HFFc6 (cell line): ENCODE measurements around the gene KCNMA1. TPM values are rescaled to one million over a fixed set of nuclear protein-coding genes. Genes with fewer than 3 reads are reported as not detected.
A peak's percentile ranks its signal among the peaks of the same experiment; 100 is the strongest.
"Not testable (repeated sequence)": the region's sequence is repeated elsewhere in the genome, so short reads cannot be mapped to it uniquely, and the experiment has no call there.

ENCODE experiments used
- DNase-seq: peaks from one replicate; pipeline ENCODE4 v3.0.0-alpha.2; 2018
- H3K27ac Mint-ChIP-seq: 2 replicates; pipeline ENCODE4 v1.8.0; 2020; ENCODE audit warnings: mild to moderate bottlenecking, mixed read lengths
- H3K27me3 Mint-ChIP-seq: 2 replicates; pipeline ENCODE4 v1.8.0; 2021; ENCODE audit warnings: mild to moderate bottlenecking, moderate library complexity, mixed read lengths; ENCODE audit not compliant: insufficient read depth
- H3K36me3 Mint-ChIP-seq: 2 replicates; pipeline ENCODE4 v1.8.0; 2021; ENCODE audit warnings: low read depth, mixed read lengths
- H3K4me1 Mint-ChIP-seq: 2 replicates; pipeline ENCODE4 v1.8.0; 2020; ENCODE audit warnings: low read depth, mixed read lengths
- H3K4me3 Mint-ChIP-seq: 2 replicates; pipeline ENCODE4 v1.8.0; 2020; ENCODE audit warnings: mild to moderate bottlenecking, moderate library complexity, mixed read lengths
- H3K9me3 Mint-ChIP-seq: 2 replicates; pipeline ENCODE4 v1.8.0; 2020; ENCODE audit warnings: mild to moderate bottlenecking, mixed read lengths
- CTCF ChIP-seq: fragments of 200-600 bp; sonication (generic); IDR thresholded peaks from 2 replicates; pipeline ENCODE4 v1.5.0; 2021; ENCODE audit warnings: antibody characterized with exemption, mild to moderate bottlenecking
- total RNA-seq, 6 experiments: library from RNA; stranded (reverse); fragmentation: NEBNext Ultra II Directional; extraction: Animal tissue kit (Norgen Biotek cat#: 25700); gene quantifications; 2 replicates in 1 of 6; 3 replicates in 5 of 6; pipeline ENCODE4 v1.2.3, GENCODE V29; 2021

Gene KCNMA1
- total RNA-seq, 6 experiments from 2014 or later, result 87.1 to 191 (median 93.5) TPM

- no peak for TF ChIP-seq CTCF
- Mint-ChIP-seq H3K9me3 (no peaks in the 10 kb centered on the region), H3K27ac (peak overlapping the region; percentile 93), H3K4me3 (peak overlapping the region; percentile 77), H3K4me1 (peaks cover 55% of the 10 kb centered on the region), H3K36me3 (peaks cover 33% of the 10 kb centered on the region), H3K27me3 (no peaks in the 10 kb centered on the region)
- peak; percentile 18 for DNase-seq
Observed at GRCh38 chr10:77348082-77348481, 289.5 kb downstream of the KCNMA1 start.

GRCh38 chr10:77347052-77347451 lies 290.6 kb downstream of the KCNMA1 start:
- Mint-ChIP-seq H3K36me3 (peaks cover 33% of the 10 kb centered on the region), H3K4me3 (no peak overlapping the region), H3K27me3 (no peaks in the 10 kb centered on the region), H3K27ac (no peak overlapping the region), H3K9me3 (no peaks in the 10 kb centered on the region), H3K4me1 (peaks cover 45% of the 10 kb centered on the region)
- no peak for DNase-seq
- no peak for TF ChIP-seq CTCF

GRCh38 chr10:77341055-77341454 lies 296.6 kb downstream of the KCNMA1 start:
- peaks cover 35% of the 10 kb centered on the region for H3K36me3 Mint-ChIP-seq
- H3K4me1 Mint-ChIP-seq, result peaks cover 9% of the 10 kb centered on the region
- DNase-seq, result no peak
- H3K27me3 Mint-ChIP-seq, result no peaks in the 10 kb centered on the region
- TF ChIP-seq CTCF, result no peak
- H3K27ac Mint-ChIP-seq, result no peak overlapping the region
- peaks cover 9% of the 10 kb centered on the region for H3K9me3 Mint-ChIP-seq
- H3K4me3 Mint-ChIP-seq, result no peak overlapping the region

- not testable (repeated sequence) for H3K4me1 Mint-ChIP-seq, DNase-seq, H3K4me3 Mint-ChIP-seq, H3K9me3 Mint-ChIP-seq, H3K27ac Mint-ChIP-seq, H3K27me3 Mint-ChIP-seq
- H3K36me3 Mint-ChIP-seq, result peaks cover 31% of the 10 kb centered on the region
Observed at GRCh38 chr10:77339872-77340271, 297.7 kb downstream of the KCNMA1 start.

- peaks cover 9% of the 10 kb centered on the region for H3K9me3 Mint-ChIP-seq
- no peak overlapping the region for H3K4me3 Mint-ChIP-seq
- no peaks in the 10 kb centered on the region for H3K27me3 Mint-ChIP-seq
- TF ChIP-seq CTCF, result no peak
- no peak for DNase-seq
- H3K36me3 Mint-ChIP-seq, result peaks cover 31% of the 10 kb centered on the region
- no peak overlapping the region for H3K27ac Mint-ChIP-seq
- peaks cover 11% of the 10 kb centered on the region for H3K4me1 Mint-ChIP-seq
Observed at GRCh38 chr10:77339166-77339565, 298.4 kb downstream of the KCNMA1 start.

GRCh38 chr10:77338143-77338542 lies 299.5 kb downstream of the KCNMA1 start:
- peaks cover 21% of the 10 kb centered on the region for H3K4me1 Mint-ChIP-seq
- H3K9me3 Mint-ChIP-seq, result peaks cover 9% of the 10 kb centered on the region
- H3K27ac Mint-ChIP-seq, result no peak overlapping the region
- no peak overlapping the region for H3K4me3 Mint-ChIP-seq
- peaks cover 22% of the 10 kb centered on the region for H3K36me3 Mint-ChIP-seq
- DNase-seq, result no peak
- TF ChIP-seq CTCF, result no peak
- 0 out of 2 replicates have a peak, but pooled peaks cover under 1% of the 10 kb centered on the region for H3K27me3 Mint-ChIP-seq
